ENCODE measurements around the gene MKNK1.
A peak's percentile ranks its signal among the peaks of the same experiment; 100 is the strongest.

The MKNK1 gene

DNA sequence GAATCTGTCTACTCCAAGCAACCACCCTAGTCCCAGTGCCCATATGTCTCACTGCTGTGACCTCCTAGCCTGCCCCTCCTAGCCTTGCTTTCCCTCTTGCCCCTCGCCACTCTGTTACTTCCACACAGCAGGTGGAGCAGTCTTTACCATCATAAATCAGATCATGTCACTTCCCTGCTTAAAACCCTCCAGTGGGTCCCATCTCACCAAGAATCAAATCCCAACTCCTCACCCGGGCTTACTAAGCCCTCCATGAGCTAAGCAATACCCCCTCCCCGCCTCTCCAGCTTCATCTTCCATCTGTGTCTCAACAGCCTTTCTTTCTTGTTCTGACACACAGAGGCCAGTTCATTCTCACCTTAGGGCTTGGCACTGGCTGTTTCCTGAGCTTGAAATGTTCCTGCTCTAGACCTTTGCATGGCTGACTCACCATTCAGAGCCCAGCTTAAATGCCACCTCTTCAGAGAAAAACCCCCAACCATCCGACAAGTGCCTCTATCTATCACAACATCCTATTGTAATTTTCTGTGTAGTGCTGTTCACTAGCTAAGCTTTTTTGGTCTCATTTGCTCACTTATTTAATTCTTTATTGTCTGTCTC lies 74.9 kb downstream of the MKNK1 start:
- TF ChIP-seq ZFX (IDR thresholded peaks at IDR 0.05; ENCODE audit: borderline replicate concordance): no peak
- TF ChIP-seq, protein P1, sequence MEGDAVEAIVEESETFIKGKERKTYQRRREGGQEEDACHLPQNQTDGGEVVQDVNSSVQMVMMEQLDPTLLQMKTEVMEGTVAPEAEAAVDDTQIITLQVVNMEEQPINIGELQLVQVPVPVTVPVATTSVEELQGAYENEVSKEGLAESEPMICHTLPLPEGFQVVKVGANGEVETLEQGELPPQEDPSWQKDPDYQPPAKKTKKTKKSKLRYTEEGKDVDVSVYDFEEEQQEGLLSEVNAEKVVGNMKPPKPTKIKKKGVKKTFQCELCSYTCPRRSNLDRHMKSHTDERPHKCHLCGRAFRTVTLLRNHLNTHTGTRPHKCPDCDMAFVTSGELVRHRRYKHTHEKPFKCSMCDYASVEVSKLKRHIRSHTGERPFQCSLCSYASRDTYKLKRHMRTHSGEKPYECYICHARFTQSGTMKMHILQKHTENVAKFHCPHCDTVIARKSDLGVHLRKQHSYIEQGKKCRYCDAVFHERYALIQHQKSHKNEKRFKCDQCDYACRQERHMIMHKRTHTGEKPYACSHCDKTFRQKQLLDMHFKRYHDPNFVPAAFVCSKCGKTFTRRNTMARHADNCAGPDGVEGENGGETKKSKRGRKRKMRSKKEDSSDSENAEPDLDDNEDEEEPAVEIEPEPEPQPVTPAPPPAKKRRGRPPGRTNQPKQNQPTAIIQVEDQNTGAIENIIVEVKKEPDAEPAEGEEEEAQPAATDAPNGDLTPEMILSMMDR (IDR thresholded peaks at IDR 0.05): no peak
- H3K27ac ChIP-seq: no peak overlapping the region

DNA sequence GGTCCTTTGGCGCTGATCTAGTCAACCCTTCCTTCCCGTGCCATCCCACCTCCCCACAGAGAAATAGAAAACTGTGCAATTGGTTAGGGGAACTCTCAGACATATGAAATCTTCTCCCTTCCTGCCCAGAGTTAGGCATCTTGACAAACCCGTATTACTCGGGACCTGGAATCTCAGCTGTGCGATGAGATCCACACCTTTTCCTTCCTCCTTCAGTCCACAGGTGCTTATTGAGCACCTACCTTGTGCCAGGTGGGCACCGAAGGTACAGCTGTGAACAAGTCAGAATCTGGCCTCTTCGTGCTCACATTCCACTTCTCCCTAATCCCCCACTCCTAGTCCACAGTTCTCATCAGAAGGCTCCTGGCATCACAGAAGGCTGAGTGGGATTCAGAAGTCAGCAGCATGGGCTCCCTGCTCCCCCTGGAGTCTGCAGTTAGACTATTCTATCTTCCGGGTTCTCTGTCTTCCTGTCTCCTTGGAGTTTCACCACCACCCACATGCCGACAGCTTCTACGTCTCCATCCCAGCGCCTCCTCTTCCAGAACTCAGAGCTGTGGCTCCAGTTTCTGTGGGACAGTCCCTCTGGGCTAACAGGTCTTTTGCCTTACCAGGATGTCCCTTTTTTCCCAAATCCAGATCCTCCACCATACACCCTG lies 75.6 kb downstream of the MKNK1 start:
- no peak overlapping the region for H3K27ac ChIP-seq
- TF ChIP-seq, protein P1 (IDR thresholded peaks at IDR 0.05): peak; percentile 51
- no peak for TF ChIP-seq ZFX (IDR thresholded peaks at IDR 0.05; ENCODE audit: borderline replicate concordance)

GRCh38 chr1:46527474-46528296 lies 76.4 kb downstream of the MKNK1 start:
- TF ChIP-seq, protein P1 (IDR thresholded peaks at IDR 0.05): peak; percentile 97
- no peak for TF ChIP-seq ZFX (IDR thresholded peaks at IDR 0.05; ENCODE audit: borderline replicate concordance)
- H3K27ac ChIP-seq: no peak overlapping the region

- H3K27ac ChIP-seq: no peak overlapping the region
- TF ChIP-seq, protein P1 (IDR thresholded peaks at IDR 0.05): no peak
- TF ChIP-seq ZFX (IDR thresholded peaks at IDR 0.05; ENCODE audit: borderline replicate concordance): no peak
Observed at GRCh38 chr1:46526691-46527291, 77.3 kb downstream of the MKNK1 start.

DNA sequence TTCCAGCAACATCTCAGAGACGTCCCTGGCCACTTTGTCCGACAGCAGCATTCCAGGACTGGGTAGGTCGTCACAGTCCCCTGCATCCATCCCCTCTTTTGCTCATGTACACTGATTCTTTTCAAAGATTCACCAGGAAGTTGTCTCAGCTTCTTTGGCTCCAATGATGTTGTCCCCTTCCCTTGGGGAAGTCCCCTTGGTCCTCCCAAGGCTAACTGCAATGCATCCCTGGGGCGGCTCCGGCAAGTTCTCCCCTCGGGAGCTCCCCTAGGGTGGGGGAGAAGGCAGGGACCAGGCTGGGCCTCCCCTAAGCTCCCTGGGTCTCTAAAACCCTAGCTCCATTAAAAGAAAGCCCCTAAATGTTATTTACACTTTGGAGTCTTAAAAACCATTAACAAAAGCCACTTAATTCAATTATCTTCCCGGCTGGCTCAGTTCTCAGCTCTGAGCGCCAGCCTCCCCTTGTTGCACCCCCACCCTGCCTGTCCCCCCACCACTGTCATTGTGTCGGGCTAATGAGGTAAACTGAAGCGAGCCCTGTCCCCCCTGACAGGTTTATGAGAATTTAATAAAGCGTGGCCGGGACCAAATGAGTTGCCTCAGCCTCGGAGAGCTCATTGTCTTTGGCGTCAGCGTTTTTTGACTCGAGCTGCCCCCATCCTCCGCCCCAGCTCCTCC lies 77.9 kb downstream of the MKNK1 start:
- no peak overlapping the region for H3K27ac ChIP-seq
- TF ChIP-seq, protein P1 (IDR thresholded peaks at IDR 0.05): no peak
- no peak for TF ChIP-seq ZFX (IDR thresholded peaks at IDR 0.05; ENCODE audit: borderline replicate concordance)

DNA sequence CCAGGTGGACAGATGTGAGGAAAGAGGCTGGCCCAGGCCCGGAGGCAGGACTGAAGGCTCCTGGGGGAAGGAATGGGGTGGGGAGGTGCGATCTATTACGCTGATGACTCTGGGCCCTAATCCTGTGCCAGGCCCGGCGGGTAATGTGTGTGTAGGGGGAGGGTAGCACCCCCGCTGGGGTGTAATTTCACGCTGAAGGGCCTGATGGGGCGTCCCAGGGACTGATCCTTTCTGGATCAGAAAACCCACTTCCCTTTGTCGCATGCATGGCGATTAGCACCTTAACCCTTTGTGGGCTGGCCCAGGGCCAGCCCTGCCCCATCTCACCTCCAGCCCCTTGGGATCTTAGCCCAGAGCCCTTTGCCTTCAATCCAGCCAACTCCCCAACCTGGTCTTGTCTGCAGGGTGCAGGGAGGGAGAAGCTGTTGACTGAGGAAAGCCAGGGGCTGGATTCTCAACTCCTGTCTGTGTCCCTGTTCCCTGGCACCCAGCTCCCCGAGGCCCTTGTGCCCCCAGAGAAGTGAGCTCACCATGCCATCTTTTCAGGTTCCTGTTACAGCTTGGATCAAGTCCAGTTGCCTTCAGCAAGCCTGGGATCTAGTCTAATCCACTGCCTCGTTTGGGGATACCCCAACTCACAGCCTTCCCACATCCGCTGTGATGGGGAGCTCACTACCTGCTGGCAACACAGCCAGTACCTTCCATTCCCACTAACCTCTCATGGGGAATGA lies 78.7 kb downstream of the MKNK1 start:
- no peak overlapping the region for H3K27ac ChIP-seq
- TF ChIP-seq, protein P1 (IDR thresholded peaks at IDR 0.05): no peak
- no peak for TF ChIP-seq ZFX (IDR thresholded peaks at IDR 0.05; ENCODE audit: borderline replicate concordance)
